GDM1 (cell line): Measurements from ENCODE around the gene TREML4.

ENCODE experiments used
- DNase-seq: peaks from one replicate; lab custom pipeline; 2025; lab: John Stamatoyannopoulos, UW

TREML4 gene

DNA sequence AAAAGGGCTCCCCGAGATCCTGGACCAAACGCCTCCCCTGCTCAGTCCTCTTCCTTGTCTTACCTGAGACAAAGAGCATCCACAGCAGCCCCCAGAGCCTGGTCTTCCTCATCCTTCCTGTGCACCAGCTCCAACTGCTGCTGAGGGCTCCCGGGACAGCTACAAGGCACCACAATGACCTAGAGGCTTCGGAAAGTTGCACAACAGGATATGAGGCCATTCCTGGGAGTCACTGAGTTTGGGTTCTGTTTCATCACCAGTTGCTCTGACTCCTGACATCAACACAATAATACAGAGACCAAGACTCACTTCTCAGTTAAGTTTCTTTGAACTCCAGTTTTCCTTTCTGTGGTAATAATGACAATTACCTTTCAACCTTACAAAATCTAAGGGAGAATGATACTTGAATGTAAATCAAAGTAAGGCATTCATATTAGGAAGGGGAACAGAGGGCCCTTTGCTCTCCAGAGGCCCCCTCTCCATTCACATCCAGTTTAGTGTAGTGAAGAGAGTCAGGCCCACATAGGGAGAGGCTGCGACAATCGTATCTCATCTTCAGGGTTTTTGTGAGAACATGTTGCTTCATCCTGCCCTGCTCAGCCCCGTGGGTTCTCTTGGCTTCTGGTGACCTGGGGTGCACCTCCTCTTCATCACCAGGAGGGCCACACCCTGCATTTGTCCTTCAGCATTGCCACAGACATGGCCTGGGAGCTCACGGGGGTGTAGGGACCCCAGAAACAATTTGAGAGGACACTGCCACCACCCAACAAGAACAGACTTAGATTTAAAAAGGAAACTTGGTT, 58.6 kb downstream of the TREML4 start, which contains the start of gene TREM1:
TREM1 (minus strand) TSS at position 139 of the 803 bp plus-strand sequence; CDS start at position 112, 27 bp downstream.
- no peak for DNase-seq

GRCh38 chr6:41288030-41288753, 60.0 kb downstream of the TREML4 start:
- no peak for DNase-seq
